ENCODE data around the gene OPRM1.
"Not testable (repeated sequence)": the region's sequence is repeated elsewhere in the genome, so short reads cannot be mapped to it uniquely, and the experiment has no call there.

Gene OPRM1

GRCh38 chr6:154039231-154039842 lies at the start of gene OPRM1:
TSS of gene OPRM1 (plus strand) at chr6:154039240. CDS start at chr6:154039545, 305 bp downstream.
- DNase-seq (ENCODE audit: low read depth): no peak

GRCh38 chr6:153989989-153990388 lies 49.1 kb upstream of the OPRM1 start:
- DNase-seq (ENCODE audit: low read depth): no peak

- DNase-seq (ENCODE audit: low read depth): no peak
Observed at GRCh38 chr6:153994004-153994403, 45.0 kb upstream of the OPRM1 start.

GRCh38 chr6:153994811-153995210 lies 44.2 kb upstream of the OPRM1 start:
- no peak for DNase-seq (ENCODE audit: low read depth)

- no peak for DNase-seq (ENCODE audit: low read depth)
Observed at GRCh38 chr6:153997221-153997620, 41.8 kb upstream of the OPRM1 start.

GRCh38 chr6:154001494-154002285 lies 37.4 kb upstream of the OPRM1 start:
- DNase-seq (ENCODE audit: low read depth): no peak

- DNase-seq (ENCODE audit: low read depth): no peak
Observed at GRCh38 chr6:154002894-154003293, 36.1 kb upstream of the OPRM1 start.

- no peak for DNase-seq (ENCODE audit: low read depth)
Observed at GRCh38 chr6:154010371-154010770, 28.7 kb upstream of the OPRM1 start.

GRCh38 chr6:154012852-154013251 lies 26.2 kb upstream of the OPRM1 start:
- no peak for DNase-seq (ENCODE audit: low read depth)

- no peak for DNase-seq (ENCODE audit: low read depth)
Observed at GRCh38 chr6:154017786-154018185, 21.3 kb upstream of the OPRM1 start.

- no peak for DNase-seq (ENCODE audit: low read depth)
Observed at GRCh38 chr6:154030646-154031045, 8.4 kb upstream of the OPRM1 start.

- no peak for DNase-seq (ENCODE audit: low read depth)
Observed at GRCh38 chr6:154041001-154041400, 2.0 kb downstream of the OPRM1 start.

GRCh38 chr6:154053141-154053540 lies 14.1 kb downstream of the OPRM1 start:
- no peak for DNase-seq (ENCODE audit: low read depth)

GRCh38 chr6:154056536-154056935 lies 17.5 kb downstream of the OPRM1 start:
- DNase-seq (ENCODE audit: low read depth): no peak

GRCh38 chr6:154057098-154057497 lies 18.1 kb downstream of the OPRM1 start:
- no peak for DNase-seq (ENCODE audit: low read depth)

- DNase-seq (ENCODE audit: low read depth): no peak
Observed at GRCh38 chr6:154058963-154059680, 20.1 kb downstream of the OPRM1 start.

- no peak for DNase-seq (ENCODE audit: low read depth)
Observed at GRCh38 chr6:154060076-154060475, 21.0 kb downstream of the OPRM1 start.

- no peak for DNase-seq (ENCODE audit: low read depth)
Observed at GRCh38 chr6:154070041-154070440, 31.0 kb downstream of the OPRM1 start.

GRCh38 chr6:154070657-154071056 lies 31.6 kb downstream of the OPRM1 start:
- DNase-seq (ENCODE audit: low read depth): no peak

- DNase-seq (ENCODE audit: low read depth): no peak
Observed at GRCh38 chr6:154071236-154071635, 32.2 kb downstream of the OPRM1 start.

- no peak for DNase-seq (ENCODE audit: low read depth)
Observed at GRCh38 chr6:154071711-154072110, 32.7 kb downstream of the OPRM1 start.

GRCh38 chr6:154078596-154078995 lies 39.6 kb downstream of the OPRM1 start:
- not testable (repeated sequence) for DNase-seq (ENCODE audit: low read depth)

Measured in stimulated activated CD8-positive, alpha-beta memory T cell treated with anti-CD3 and anti-CD28 coated beads, Interleukin-12 subunit alpha, Interleukin-12 subunit beta, amount 100 ng/mL, for 4 hours (primary cell).